PC-9 (cell line): ENCODE data around the gene ROCK1. TPM values are rescaled to one million over a fixed set of nuclear protein-coding genes. Genes with fewer than 3 reads are reported as not detected.

ENCODE experiments used
- BruUV-seq: library from RNA; stranded (reverse); fragments of 400-500 nt; replicated peaks from 2 replicates; lab custom pipeline; 2021; lab: Mats Ljungman, UMichigan
- CTCF ChIA-PET: fragments of 300-600 bp; sonication (Branson Sonifier 250); formaldehyde crosslinking; loops from one replicate; lab custom pipeline; 2022; ENCODE audit warnings: antibody characterized with exemption; lab: Charles Lee
- POLR2A ChIA-PET: fragments of 300-600 bp; sonication (Branson Sonifier 250); formaldehyde crosslinking; loops from one replicate; lab custom pipeline; 2022; ENCODE audit warnings: antibody characterized with exemption; ENCODE audit not compliant: unreplicated experiment; lab: Charles Lee
- DNase-seq, 2 experiments: peaks; one replicate each; pipeline versions ENCODE4 v3.0.0 to v3.0.0-alpha.2; 2015 to 2022; ENCODE audit warnings: mixed read lengths in 1 of 2
- H2AFZ ChIP-seq: fragments of 200-600 bp; sonication (generic); 2 replicates; pipeline ENCODE4 v1.8.1; 2017; ENCODE audit warnings: antibody characterized with exemption
- H3F3A ChIP-seq: fragments of 200-600 bp; sonication (generic); 2 replicates; pipeline ENCODE4 v1.8.1; 2017; ENCODE audit warnings: antibody characterized with exemption, mild to moderate bottlenecking, low read depth; ENCODE audit not compliant: insufficient read depth
- H3K27ac ChIP-seq: fragments of 200-600 bp; sonication (generic); 2 replicates; pipeline ENCODE4 v1.6.1; 2016; ENCODE audit warnings: mixed run types
- H3K27me3 ChIP-seq: fragments of 200-600 bp; sonication (generic); 2 replicates; pipeline ENCODE4 v1.6.1; 2016; ENCODE audit warnings: low read depth, mixed run types; ENCODE audit not compliant: insufficient read depth
- H3K36me3 ChIP-seq: fragments of 200-600 bp; sonication (generic); 2 replicates; pipeline ENCODE4 v1.6.1; 2016; ENCODE audit warnings: low read depth, mixed run types
- H3K4me1 ChIP-seq: fragments of 200-600 bp; sonication (generic); replicated peaks from 2 replicates; pipeline ENCODE4 v1.6.1; 2016; ENCODE audit warnings: mixed run types; ENCODE audit not compliant: insufficient read depth
- H3K4me2 ChIP-seq: fragments of 200-600 bp; sonication (generic); 2 replicates; pipeline ENCODE4 v1.6.1; 2017; ENCODE audit warnings: mixed run types
- H3K4me3 ChIP-seq: fragments of 200-600 bp; sonication (generic); 2 replicates; pipeline ENCODE4 v1.6.1; 2016; ENCODE audit warnings: mixed run types
- H3K79me2 ChIP-seq: fragments of 200-600 bp; sonication (generic); 2 replicates; pipeline ENCODE4 v1.6.1; 2017; ENCODE audit warnings: low read depth, mixed run types
- H3K9me2 ChIP-seq: fragments of 200-600 bp; sonication (generic); 2 replicates; pipeline ENCODE4 v1.8.1; 2017; ENCODE audit warnings: mild to moderate bottlenecking; ENCODE audit not compliant: insufficient read depth
- H3K9me3 ChIP-seq: fragments of 200-600 bp; sonication (generic); 2 replicates; pipeline ENCODE4 v1.8.1; 2016; ENCODE audit warnings: low read depth; ENCODE audit not compliant: insufficient read depth
- H4K20me1 ChIP-seq: fragments of 200-600 bp; sonication (generic); 2 replicates; pipeline ENCODE4 v1.8.1; 2017; ENCODE audit not compliant: insufficient read depth
- EZH2 ChIP-seq: fragments of 200-600 bp; sonication (generic); IDR thresholded peaks from 2 replicates; pipeline ENCODE4 v1.8.0; 2017; ENCODE audit warnings: antibody characterized with exemption, low read depth
- intact Hi-C: fragments of 100-400 bp; cut with micrococcal nuclease; formaldehyde crosslinking; loops from one replicate; pipeline ENCODE4 v1.10.0; 2022; ENCODE audit not compliant: unreplicated experiment
- total RNA-seq: library from RNA; stranded (reverse); gene quantifications from 2 replicates; pipeline ENCODE4 v1.2.3, GENCODE V29; 2021
- TF ChIP-seq, protein P1 (sequence below): fragments of 200-600 bp; sonication (generic); conservative IDR thresholded peaks from 2 replicates; pipeline ENCODE4 v1.6.1; 2017; ENCODE audit warnings: mixed run types, antibody characterized with exemption, mild to moderate bottlenecking, moderate library complexity

Gene ROCK1
- total RNA-seq, 1 experiment from 2014 or later, result 26.8 TPM

DNA sequence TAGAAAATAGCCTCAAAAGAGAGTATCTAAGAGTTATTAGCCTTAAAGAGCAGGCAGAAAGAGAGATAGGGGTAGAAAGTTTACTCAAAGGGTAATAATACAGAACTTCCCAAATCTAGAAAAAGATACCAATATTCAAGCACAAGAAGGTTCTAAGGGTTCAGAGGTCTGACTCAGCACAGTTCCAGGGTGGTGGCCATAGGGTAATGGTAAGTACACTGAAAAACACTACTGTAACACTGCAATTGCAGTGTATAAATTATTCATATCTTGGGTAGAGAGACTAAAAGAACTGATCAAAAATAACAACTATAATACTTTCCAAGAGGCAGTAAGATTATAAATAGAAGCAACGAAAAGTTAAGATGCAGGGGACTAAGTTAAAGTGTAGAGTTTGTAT lies 115.2 kb downstream of the ROCK1 start:
- CTCF ChIA-PET, result no interaction called here
- H2AFZ ChIP-seq, result no peak overlapping the region
- H3K36me3 ChIP-seq, result no peaks in the 10 kb centered on the region
- H3K4me1 ChIP-seq, result no peaks in the 10 kb centered on the region
- no TSS peak for BruUV-seq
- no peak for DNase-seq
- H3K4me2 ChIP-seq, result no peak overlapping the region
- POLR2A ChIA-PET, result no interaction called here
- no peaks in the 10 kb centered on the region for H4K20me1 ChIP-seq
- no peak overlapping the region for H3K27ac ChIP-seq
- no peaks in the 10 kb centered on the region for H3K9me2 ChIP-seq
- no peaks in the 10 kb centered on the region for H3K9me3 ChIP-seq
- no peaks in the 10 kb centered on the region for H3K79me2 ChIP-seq
- H3K27me3 ChIP-seq, result no peaks in the 10 kb centered on the region
- intact Hi-C loops, result no loop called here
- no peak for TF ChIP-seq EZH2
- TF ChIP-seq, protein P1, sequence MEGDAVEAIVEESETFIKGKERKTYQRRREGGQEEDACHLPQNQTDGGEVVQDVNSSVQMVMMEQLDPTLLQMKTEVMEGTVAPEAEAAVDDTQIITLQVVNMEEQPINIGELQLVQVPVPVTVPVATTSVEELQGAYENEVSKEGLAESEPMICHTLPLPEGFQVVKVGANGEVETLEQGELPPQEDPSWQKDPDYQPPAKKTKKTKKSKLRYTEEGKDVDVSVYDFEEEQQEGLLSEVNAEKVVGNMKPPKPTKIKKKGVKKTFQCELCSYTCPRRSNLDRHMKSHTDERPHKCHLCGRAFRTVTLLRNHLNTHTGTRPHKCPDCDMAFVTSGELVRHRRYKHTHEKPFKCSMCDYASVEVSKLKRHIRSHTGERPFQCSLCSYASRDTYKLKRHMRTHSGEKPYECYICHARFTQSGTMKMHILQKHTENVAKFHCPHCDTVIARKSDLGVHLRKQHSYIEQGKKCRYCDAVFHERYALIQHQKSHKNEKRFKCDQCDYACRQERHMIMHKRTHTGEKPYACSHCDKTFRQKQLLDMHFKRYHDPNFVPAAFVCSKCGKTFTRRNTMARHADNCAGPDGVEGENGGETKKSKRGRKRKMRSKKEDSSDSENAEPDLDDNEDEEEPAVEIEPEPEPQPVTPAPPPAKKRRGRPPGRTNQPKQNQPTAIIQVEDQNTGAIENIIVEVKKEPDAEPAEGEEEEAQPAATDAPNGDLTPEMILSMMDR, result no peak
- H3K4me3 ChIP-seq, result no peak overlapping the region
- no peaks in the 10 kb centered on the region; the same call in 1 of the 2 replicates for H3F3A ChIP-seq

DNA sequence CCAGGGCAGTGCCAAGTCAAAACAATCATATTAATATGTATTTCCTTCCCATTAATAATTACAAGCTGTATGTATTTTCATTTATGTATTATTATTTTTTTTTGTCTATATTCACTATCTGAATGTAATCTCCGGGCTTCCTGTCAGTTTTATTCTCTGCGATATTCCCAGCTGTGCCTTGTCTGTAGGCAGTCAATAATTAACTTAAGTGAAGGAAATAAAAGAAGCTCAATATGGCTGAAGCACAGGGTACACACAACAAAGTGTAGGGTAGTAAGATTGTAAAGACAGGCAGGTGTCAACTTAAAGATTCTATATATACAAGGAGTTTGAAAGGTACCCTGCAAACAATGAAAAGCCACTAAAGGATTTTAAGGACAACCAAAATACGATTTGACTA lies 122.9 kb downstream of the ROCK1 start:
- no TSS peak for BruUV-seq
- H3K79me2 ChIP-seq, result no peaks in the 10 kb centered on the region
- no peaks in the 10 kb centered on the region for H3K36me3 ChIP-seq
- H2AFZ ChIP-seq, result no peak overlapping the region
- intact Hi-C loops, result no loop called here
- no peak overlapping the region for H3K27ac ChIP-seq
- no peak overlapping the region for H3K4me2 ChIP-seq
- no peak for DNase-seq
- H3K4me3 ChIP-seq, result no peak overlapping the region
- H4K20me1 ChIP-seq, result no peaks in the 10 kb centered on the region
- H3K9me3 ChIP-seq, result no peaks in the 10 kb centered on the region
- H3K4me1 ChIP-seq, result no peaks in the 10 kb centered on the region
- ChIA-PET CTCF (no interaction called here), POLR2A (no interaction called here)
- H3F3A ChIP-seq, result no peaks in the 10 kb centered on the region
- no peaks in the 10 kb centered on the region for H3K27me3 ChIP-seq
- H3K9me2 ChIP-seq, result no peaks in the 10 kb centered on the region
- TF ChIP-seq EZH2, result no peak
- TF ChIP-seq, protein P1, result no peak

DNA sequence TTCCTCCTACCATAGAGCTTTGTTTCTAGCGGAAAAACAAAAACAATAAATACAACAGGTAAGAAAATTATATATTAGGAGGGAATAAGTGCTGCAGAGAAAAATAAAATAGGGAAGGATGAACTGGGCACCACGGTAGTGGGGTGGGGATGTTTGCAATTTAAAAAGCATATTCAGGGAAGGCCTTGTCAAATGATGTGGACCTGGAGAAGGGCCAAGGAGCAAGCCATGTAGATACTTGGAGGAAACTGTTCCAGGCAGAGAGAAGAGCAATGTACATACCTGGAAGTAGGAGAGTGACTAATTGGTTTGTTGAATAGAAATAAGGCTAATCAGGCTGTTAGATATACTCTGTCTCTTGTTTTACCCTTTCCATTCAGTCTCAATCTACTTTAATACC lies 136.5 kb downstream of the ROCK1 start:
- H3K4me2 ChIP-seq, result no peak overlapping the region
- H2AFZ ChIP-seq, result no peak overlapping the region
- H3K9me2 ChIP-seq, result no peaks in the 10 kb centered on the region
- H3K4me1 ChIP-seq, result no peaks in the 10 kb centered on the region
- no peaks in the 10 kb centered on the region for H3K27me3 ChIP-seq
- ChIA-PET POLR2A (no interaction called here), CTCF (no interaction called here)
- H3K36me3 ChIP-seq, result no peaks in the 10 kb centered on the region
- H3K4me3 ChIP-seq, result no peak overlapping the region
- H3K9me3 ChIP-seq, result no peaks in the 10 kb centered on the region
- no peaks in the 10 kb centered on the region for H3K79me2 ChIP-seq
- no peak for TF ChIP-seq EZH2
- TF ChIP-seq, protein P1, result no peak
- no peaks in the 10 kb centered on the region for H4K20me1 ChIP-seq
- no peaks in the 10 kb centered on the region for H3F3A ChIP-seq
- intact Hi-C loops, result loop anchor here (10.0 kb wide), 1 partner anchor 160 kb away; no protein-coding TSS in a partner anchor
- DNase-seq, result no peak
- no peak overlapping the region for H3K27ac ChIP-seq
- BruUV-seq, result no TSS peak
